ENCODE measurements around the gene RPS6KA3.

Gene RPS6KA3

GRCh38 chrX:20116087-20116576 is 150.6 kb downstream of the RPS6KA3 start:
- peak; percentile 42 for ATAC-seq
- TF ChIP-seq TSHZ2 (CRISPR knock-in tag; IDR thresholded peaks at IDR 0.05) (no peak), PATZ1 (CRISPR knock-in tag; IDR thresholded peaks at IDR 0.05; ENCODE audit: borderline replicate concordance) (no peak), GLIS3 (CRISPR knock-in tag; IDR thresholded peaks at IDR 0.05) (no peak), ZNF70 (CRISPR knock-in tag; IDR thresholded peaks at IDR 0.05) (no peak), ZC3H10 (CRISPR knock-in tag; IDR thresholded peaks at IDR 0.05) (no peak), ZFP30 (CRISPR knock-in tag; IDR thresholded peaks at IDR 0.05) (no peak), ESRRG (CRISPR knock-in tag; IDR thresholded peaks at IDR 0.05) (no peak), ZNF565 (CRISPR knock-in tag; conservative IDR thresholded peaks at IDR 0.05; ENCODE audit: low read depth) (no peak), TOX (CRISPR knock-in tag; IDR thresholded peaks at IDR 0.05; ENCODE audit: borderline replicate concordance) (no peak), POU6F1 (CRISPR knock-in tag; IDR thresholded peaks at IDR 0.05; ENCODE audit: borderline replicate concordance, low read depth) (no peak), BACH2 (CRISPR knock-in tag; IDR thresholded peaks at IDR 0.05; ENCODE audit: borderline replicate concordance) (no peak), RARB (CRISPR knock-in tag; IDR thresholded peaks at IDR 0.05) (no peak), CREB5 (CRISPR knock-in tag; IDR thresholded peaks at IDR 0.05; ENCODE audit: low read depth) (no peak), ZFP3 (CRISPR knock-in tag; IDR thresholded peaks at IDR 0.05) (no peak)

GRCh38 chrX:20112022-20112774 is 154.5 kb downstream of the RPS6KA3 start:
- no peak for ATAC-seq
- TF ChIP-seq ESRRG (CRISPR knock-in tag; IDR thresholded peaks at IDR 0.05) (no peak), ZC3H10 (CRISPR knock-in tag; IDR thresholded peaks at IDR 0.05) (no peak), OSR1 (CRISPR knock-in tag; IDR thresholded peaks at IDR 0.05) (no peak), ZNF70 (CRISPR knock-in tag; IDR thresholded peaks at IDR 0.05) (no peak), ARNTL (CRISPR knock-in tag; IDR thresholded peaks at IDR 0.05; ENCODE audit: borderline replicate concordance, low read depth) (no peak), TSHZ2 (CRISPR knock-in tag; IDR thresholded peaks at IDR 0.05) (no peak), CREB5 (CRISPR knock-in tag; IDR thresholded peaks at IDR 0.05; ENCODE audit: low read depth) (no peak), ZFP30 (CRISPR knock-in tag; IDR thresholded peaks at IDR 0.05) (no peak), ZNF8 (CRISPR knock-in tag; IDR thresholded peaks at IDR 0.05) (no peak), CSDC2 (CRISPR knock-in tag; IDR thresholded peaks at IDR 0.05) (no peak), ZFP3 (CRISPR knock-in tag; IDR thresholded peaks at IDR 0.05) (no peak), TCF4 (CRISPR knock-in tag; IDR thresholded peaks at IDR 0.05; ENCODE audit: borderline replicate concordance) (no peak), SNAI2 (CRISPR knock-in tag; IDR thresholded peaks at IDR 0.05) (no peak), TOX (CRISPR knock-in tag; IDR thresholded peaks at IDR 0.05; ENCODE audit: borderline replicate concordance) (no peak), ISL1 (CRISPR knock-in tag; IDR thresholded peaks at IDR 0.05) (no peak), RARB (CRISPR knock-in tag; IDR thresholded peaks at IDR 0.05) (no peak), ZNF565 (CRISPR knock-in tag; conservative IDR thresholded peaks at IDR 0.05; ENCODE audit: low read depth) (no peak)
